GM20431 (cell line): Measurements from ENCODE around the gene ZNHIT6.
"Not testable (repeated sequence)": the region's sequence is repeated elsewhere in the genome, so short reads cannot be mapped to it uniquely, and the experiment has no call there.

Source experiments
- in situ Hi-C: fragments of 300-500 bp; cut with MseI, MboI; formaldehyde crosslinking; loops from one replicate; pipeline ENCODE4 v1.15.0; 2020; ENCODE audit warnings: low sequenced_read_pairs; ENCODE audit not compliant: unreplicated experiment

Gene ZNHIT6

GRCh38 chr1:85707990-85708828 is at the start of gene ZNHIT6:
Gene ZNHIT6 (minus strand): TSS chr1:85708433. CDS start chr1:85708284, 149 bp downstream.
- in situ Hi-C loops = no loop called here

- in situ Hi-C loops = no loop called here
Observed at GRCh38 chr1:85756864-85757263, 48.6 kb upstream of the ZNHIT6 start.

GRCh38 chr1:85748120-85748519 is 39.9 kb upstream of the ZNHIT6 start:
- in situ Hi-C loops = no loop called here

GRCh38 chr1:85746777-85747176 is 38.5 kb upstream of the ZNHIT6 start:
- in situ Hi-C loops = no loop called here

GRCh38 chr1:85743814-85744213 is 35.6 kb upstream of the ZNHIT6 start:
- in situ Hi-C loops = no loop called here

- in situ Hi-C loops = no loop called here
Observed at GRCh38 chr1:85734931-85735330, 26.7 kb upstream of the ZNHIT6 start.

GRCh38 chr1:85718678-85719340 is 10.6 kb upstream of the ZNHIT6 start:
- in situ Hi-C loops = no loop called here

- in situ Hi-C loops = not testable (repeated sequence)
Observed at GRCh38 chr1:85714418-85715114, 6.3 kb upstream of the ZNHIT6 start.

- in situ Hi-C loops = no loop called here
Observed at GRCh38 chr1:85708829-85709227, 595 bp upstream of the ZNHIT6 start.

GRCh38 chr1:85707267-85707989 is 805 bp downstream of the ZNHIT6 start:
- in situ Hi-C loops = no loop called here

GRCh38 chr1:85705940-85706339 is 2.3 kb downstream of the ZNHIT6 start:
- in situ Hi-C loops = no loop called here

- in situ Hi-C loops = no loop called here
Observed at GRCh38 chr1:85700422-85700821, 7.8 kb downstream of the ZNHIT6 start.

- in situ Hi-C loops = loop anchor here (25.0 kb wide), 1 partner anchor 386 kb away; no protein-coding TSS in a partner anchor
Observed at GRCh38 chr1:85697895-85698294, 10.3 kb downstream of the ZNHIT6 start.

GRCh38 chr1:85692730-85693314 is 15.4 kb downstream of the ZNHIT6 start:
- in situ Hi-C loops = loop anchor here (25.0 kb wide), 1 partner anchor 381 kb away; no protein-coding TSS in a partner anchor

GRCh38 chr1:85689775-85690404 is 18.3 kb downstream of the ZNHIT6 start:
- in situ Hi-C loops = loop anchor here (25.0 kb wide), 1 partner anchor 378 kb away; no protein-coding TSS in a partner anchor

- in situ Hi-C loops = loop anchor here (25.0 kb wide), 1 partner anchor 371 kb away; no protein-coding TSS in a partner anchor
Observed at GRCh38 chr1:85683292-85684025, 24.8 kb downstream of the ZNHIT6 start.

GRCh38 chr1:85681087-85681486 is 27.1 kb downstream of the ZNHIT6 start:
- in situ Hi-C loops = loop anchor here (25.0 kb wide), 1 partner anchor 369 kb away; no protein-coding TSS in a partner anchor

GRCh38 chr1:85678193-85678592 is 30.0 kb downstream of the ZNHIT6 start:
- in situ Hi-C loops = loop anchor here (25.0 kb wide), 1 partner anchor 366 kb away; no protein-coding TSS in a partner anchor
